GM12874 (cell line): ENCODE data around the gene ACP2.

ENCODE experiments used
- CTCF ChIP-seq: IDR thresholded peaks from 2 replicates; pipeline ENCODE4 v1.5.1; 2011; ENCODE audit warnings: low read depth, mild to moderate bottlenecking, control low read depth, low read length, moderate library complexity; ENCODE audit not compliant: insufficient read depth

The ACP2 gene

DNA sequence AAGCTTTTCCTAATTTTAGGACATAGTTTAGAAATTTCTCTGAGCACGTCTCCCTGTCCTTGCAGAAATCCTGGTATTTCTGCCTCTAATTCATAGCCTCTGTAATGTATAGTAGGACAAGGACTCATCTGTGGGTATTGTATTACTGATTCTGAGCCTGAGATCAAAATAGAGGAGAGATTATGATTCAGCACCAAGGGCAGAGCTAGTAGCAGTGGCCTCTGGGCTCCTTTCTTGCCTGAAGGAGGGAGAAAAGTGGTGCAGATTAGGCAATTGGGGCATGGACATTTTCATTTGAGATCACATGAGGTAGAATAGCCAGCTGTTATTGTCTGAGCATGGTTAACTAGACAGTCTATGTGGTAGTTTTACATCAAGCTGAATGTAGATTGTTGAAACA is 24.1 kb upstream of the ACP2 start:
- TF ChIP-seq CTCF, result no peak

GRCh38 chr11:47271961-47272661 is 23.5 kb upstream of the ACP2 start:
- TF ChIP-seq CTCF, result no peak

GRCh38 chr11:47271328-47271727 is 22.7 kb upstream of the ACP2 start:
- TF ChIP-seq CTCF, result no peak

GRCh38 chr11:47270331-47271271 is 22.0 kb upstream of the ACP2 start:
- no peak for TF ChIP-seq CTCF

DNA sequence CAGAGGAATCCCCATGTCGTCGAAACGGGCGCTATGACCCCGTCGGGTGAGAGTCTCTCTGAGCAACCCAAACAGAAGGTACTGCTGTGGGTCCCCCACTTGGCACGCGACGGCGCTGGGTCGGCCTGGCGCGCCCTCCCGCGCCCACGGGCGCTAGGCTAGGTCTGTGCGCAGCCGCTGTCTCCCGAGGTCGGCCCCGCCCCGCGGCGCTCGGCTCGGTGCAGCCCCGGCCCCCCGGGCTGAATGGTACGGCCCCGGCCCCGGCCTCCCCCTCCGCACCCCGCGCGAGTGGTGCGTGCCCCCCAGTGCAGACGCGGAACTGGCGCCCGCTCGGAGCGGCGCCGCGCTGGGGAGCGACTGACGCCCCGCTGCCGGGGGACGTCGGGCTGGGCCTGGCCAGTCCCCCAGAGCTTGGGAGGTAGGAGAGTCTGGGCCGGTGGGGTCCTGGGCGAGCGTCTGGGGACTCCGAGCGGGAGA is 21.3 kb upstream of the ACP2 start, which contains the start of gene MADD:
Gene MADD (plus strand): TSS at position 305 of the 477 bp plus-strand sequence.
- TF ChIP-seq CTCF, result no peak

DNA sequence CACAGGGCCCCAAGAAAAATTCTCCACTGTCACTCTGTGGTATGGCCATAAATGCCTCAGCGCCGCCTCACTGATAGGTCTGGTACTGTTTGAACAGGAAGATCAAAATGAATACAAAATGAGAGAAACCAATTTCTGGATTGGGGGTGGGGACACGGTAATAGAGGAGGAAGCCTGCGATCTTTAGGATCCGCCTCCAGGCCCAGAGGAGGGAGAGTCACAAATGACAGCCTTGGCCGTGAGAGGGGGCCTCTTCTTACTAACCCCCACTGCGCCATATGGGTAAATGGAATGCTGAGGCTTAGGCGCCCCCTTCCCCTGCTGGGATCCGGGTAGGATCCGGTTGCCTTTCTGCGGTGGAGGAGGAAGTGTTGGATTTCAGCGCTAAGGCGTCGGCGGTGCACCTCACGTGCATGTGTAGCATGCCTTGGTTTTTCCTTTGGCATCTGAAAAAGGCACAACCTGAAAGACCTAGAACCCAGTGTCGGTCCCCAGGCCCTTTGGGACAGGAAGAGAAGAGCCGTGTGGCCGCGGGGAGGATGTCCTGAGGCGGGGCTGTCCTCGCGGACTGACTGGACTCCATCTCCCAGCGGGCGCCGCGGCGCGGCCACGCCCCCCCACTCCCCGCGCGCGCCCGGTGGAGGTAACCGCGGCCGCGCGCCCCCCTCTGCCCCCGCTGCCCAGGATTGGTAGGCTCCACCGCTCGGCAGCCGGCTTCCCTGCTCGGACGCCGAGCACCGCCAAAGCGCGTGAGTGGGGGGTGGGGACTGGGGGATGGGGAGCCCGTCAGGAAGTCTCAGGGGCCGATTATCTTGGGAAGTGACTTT is 20.6 kb upstream of the ACP2 start:
- no peak for TF ChIP-seq CTCF
